Thoracic aorta (tissue), 2 donors: ENCODE data around the gene PARVB. TPM values are rescaled to one million over a fixed set of nuclear protein-coding genes. Genes with fewer than 3 reads are reported as not detected.

Experiments
- ATAC-seq: fragments of 150-250 bp; one replicate; pipeline ENCODE4 v1.8.0; 2017; ENCODE audit warnings: low read depth; ENCODE audit not compliant: insufficient number of reproducible peaks, low FRiP score
- DNase-seq: peaks from one replicate; pipeline ENCODE4 v3.0.0-alpha.2; 2020; ENCODE audit warnings: low spot score
- H3K27ac ChIP-seq, 2 donors: fragments of 200-600 bp; sonication (generic); 1 replicate in 1 of 2; 2 replicates in 1 of 2; pipeline ENCODE4 v1.5.1; 2016; ENCODE audit warnings: mild to moderate bottlenecking in 2 of 2, moderate library complexity in 2 of 2
- H3K27me3 ChIP-seq: fragments of 200-600 bp; sonication (generic); replicated peaks from 2 replicates; pipeline ENCODE4 v1.6.0; 2016; ENCODE audit warnings: mild to moderate bottlenecking; ENCODE audit not compliant: insufficient read depth
- H3K36me3 ChIP-seq: fragments of 200-600 bp; sonication (generic); one replicate; pipeline ENCODE4 v1.5.1; 2016
- H3K4me1 ChIP-seq, 2 donors: fragments of 200-600 bp; sonication (generic); 1 replicate in 1 of 2; 2 replicates in 1 of 2; pipeline versions ENCODE4 v1.5.1 to v1.6.0; 2016; ENCODE audit warnings: low read depth in 2 of 2, mild to moderate bottlenecking in 1 of 2; ENCODE audit not compliant: control insufficient read depth in 1 of 2
- H3K4me3 ChIP-seq: fragments of 200-600 bp; sonication (generic); 2 replicates; pipeline ENCODE4 v1.5.1; 2016; ENCODE audit warnings: mild to moderate bottlenecking
- H3K9me3 ChIP-seq: fragments of 200-600 bp; sonication (generic); 2 replicates; pipeline ENCODE4 v1.5.1; 2016
- total RNA-seq, 2 donors: library from RNA; depleted of rRNA; stranded (reverse); fragments of >200 nt; gene quantifications; one replicate each; pipeline versions ENCODE4 v1.1.0 to v1.2.3, GENCODE V29; 2016
- TF ChIP-seq, protein P1 (sequence below): fragments of 200-600 bp; sonication (generic); IDR thresholded peaks from one replicate; pipeline ENCODE4 v1.5.1; 2019; ENCODE audit warnings: antibody characterized with exemption

PARVB gene
- total RNA-seq, 2 donors from 2014 or later: 15.3 to 17.2 TPM

DNA sequence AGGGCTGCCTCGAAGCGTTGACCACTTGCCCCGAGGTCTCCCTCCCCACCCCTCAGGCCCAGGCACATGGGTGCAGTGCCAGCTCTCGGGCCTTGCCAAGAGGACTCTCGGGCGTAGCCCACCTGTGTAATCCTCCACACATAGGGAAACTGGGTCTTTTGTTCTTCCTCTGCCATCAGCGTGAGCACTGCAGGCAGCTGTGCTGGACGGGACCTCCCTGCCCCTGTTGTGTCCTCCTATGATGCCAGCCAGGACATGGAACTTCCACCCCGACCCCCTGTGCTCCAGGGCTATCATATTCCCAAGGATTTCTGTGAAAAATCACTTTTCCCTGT lies 66.4 kb downstream of the PARVB start:
- Histone ChIP-seq H3K27me3 (no peaks in the 10 kb centered on the region), H3K9me3 (no peaks in the 10 kb centered on the region), H3K27ac (no peak overlapping the region), H3K4me1 (peaks cover 3 to 25% of the 10 kb centered on the region in 2 donors), H3K4me3 (no peak overlapping the region), H3K36me3 (no peaks in the 10 kb centered on the region)
- TF ChIP-seq, protein P1, sequence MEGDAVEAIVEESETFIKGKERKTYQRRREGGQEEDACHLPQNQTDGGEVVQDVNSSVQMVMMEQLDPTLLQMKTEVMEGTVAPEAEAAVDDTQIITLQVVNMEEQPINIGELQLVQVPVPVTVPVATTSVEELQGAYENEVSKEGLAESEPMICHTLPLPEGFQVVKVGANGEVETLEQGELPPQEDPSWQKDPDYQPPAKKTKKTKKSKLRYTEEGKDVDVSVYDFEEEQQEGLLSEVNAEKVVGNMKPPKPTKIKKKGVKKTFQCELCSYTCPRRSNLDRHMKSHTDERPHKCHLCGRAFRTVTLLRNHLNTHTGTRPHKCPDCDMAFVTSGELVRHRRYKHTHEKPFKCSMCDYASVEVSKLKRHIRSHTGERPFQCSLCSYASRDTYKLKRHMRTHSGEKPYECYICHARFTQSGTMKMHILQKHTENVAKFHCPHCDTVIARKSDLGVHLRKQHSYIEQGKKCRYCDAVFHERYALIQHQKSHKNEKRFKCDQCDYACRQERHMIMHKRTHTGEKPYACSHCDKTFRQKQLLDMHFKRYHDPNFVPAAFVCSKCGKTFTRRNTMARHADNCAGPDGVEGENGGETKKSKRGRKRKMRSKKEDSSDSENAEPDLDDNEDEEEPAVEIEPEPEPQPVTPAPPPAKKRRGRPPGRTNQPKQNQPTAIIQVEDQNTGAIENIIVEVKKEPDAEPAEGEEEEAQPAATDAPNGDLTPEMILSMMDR: no peak
- no peak for DNase-seq
- no peak for ATAC-seq

DNA sequence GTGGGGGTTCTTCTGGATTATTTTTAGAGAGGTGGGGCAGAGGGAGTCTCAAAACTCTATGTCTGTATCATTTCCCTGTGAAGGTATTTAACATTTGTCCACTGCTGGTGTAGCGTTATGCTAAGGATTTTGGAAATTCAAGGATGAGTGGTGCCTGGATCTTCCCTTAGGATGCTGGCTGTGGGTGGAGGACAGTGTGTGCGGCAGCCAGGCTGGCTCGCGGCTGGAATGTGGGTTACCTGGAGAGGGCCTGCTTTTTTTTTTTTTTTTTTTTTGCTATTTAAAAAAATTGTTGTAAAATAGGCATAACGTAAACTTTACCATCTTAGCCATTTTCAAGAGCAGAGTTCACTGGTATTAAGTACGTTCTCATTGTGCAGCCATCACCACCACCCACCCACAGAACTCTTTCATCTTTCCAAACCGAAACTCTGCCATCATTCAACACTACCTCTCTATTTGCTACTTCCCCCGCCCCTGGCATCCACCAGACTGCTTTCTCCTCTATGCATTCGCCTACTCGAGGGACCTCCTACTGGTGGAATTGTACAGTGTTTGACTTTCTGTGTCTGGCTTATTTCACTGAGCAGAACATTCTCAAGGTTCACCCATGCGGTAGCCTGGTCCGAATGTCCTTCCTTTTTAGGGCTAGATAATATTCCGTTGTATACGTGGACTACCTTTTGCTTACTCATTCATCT lies 67.1 kb downstream of the PARVB start:
- Histone ChIP-seq H3K27ac (no peak overlapping the region), H3K4me1 (peaks cover 3 to 25% of the 10 kb centered on the region in 2 donors), H3K36me3 (no peaks in the 10 kb centered on the region), H3K9me3 (no peaks in the 10 kb centered on the region), H3K4me3 (no peak overlapping the region), H3K27me3 (no peaks in the 10 kb centered on the region)
- ATAC-seq (no peak), DNase-seq (no peak)
- TF ChIP-seq, protein P1: no peak

DNA sequence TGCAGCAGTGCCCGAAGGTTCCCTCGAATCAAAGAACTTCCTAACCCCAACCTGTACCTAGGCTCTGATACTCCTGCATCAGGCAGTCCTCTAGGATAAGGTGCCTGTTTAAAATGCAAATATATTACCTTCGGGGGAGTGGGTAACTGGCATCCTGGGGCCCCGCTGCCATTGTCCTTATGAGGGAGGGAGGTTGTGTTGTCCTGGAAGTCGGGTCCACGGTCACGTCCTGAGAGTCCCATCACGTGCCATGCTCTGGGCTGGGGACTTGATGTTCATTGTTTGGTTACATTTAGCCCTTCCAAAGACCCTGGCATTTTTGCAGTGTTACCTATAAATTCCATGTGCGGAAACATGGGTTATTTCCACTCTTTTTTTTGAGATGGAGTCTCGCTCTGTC lies 67.6 kb downstream of the PARVB start:
- TF ChIP-seq, protein P1: no peak
- Histone ChIP-seq H3K36me3 (no peaks in the 10 kb centered on the region), H3K27ac (no peak overlapping the region), H3K4me3 (no peak overlapping the region), H3K4me1 (peaks cover 3 to 19% of the 10 kb centered on the region in 2 donors), H3K9me3 (no peaks in the 10 kb centered on the region), H3K27me3 (no peaks in the 10 kb centered on the region)
- no peak for ATAC-seq
- DNase-seq: no peak

DNA sequence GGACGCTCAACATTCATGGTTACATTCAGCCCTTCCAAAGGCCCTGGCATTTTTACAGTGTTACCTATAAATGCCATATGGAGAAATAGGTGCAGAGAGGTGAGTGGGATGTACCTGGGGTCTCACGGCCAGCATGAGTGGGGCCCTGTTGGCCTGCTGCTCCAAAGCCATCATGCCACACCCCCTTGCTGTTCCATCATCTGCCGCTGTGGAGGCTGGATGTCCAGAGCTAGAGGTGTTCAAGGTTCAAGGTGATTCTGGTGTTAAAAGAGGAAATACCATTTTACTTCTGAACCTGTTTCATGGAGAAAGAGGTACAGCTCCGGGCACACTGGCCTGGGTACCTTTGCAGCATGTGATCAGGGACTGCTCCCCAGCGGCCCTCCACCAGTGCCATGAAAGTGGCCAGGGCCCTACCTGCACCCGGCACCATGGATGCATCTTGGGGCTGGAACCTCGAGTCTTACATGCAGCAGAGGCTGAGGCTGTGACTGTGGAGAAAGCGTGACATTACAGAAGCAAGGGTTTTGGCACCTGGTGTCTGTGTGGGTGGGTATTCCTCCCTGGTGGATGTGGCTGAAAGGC lies 68.6 kb downstream of the PARVB start:
- Histone ChIP-seq H3K9me3 (no peaks in the 10 kb centered on the region), H3K4me3 (no peak overlapping the region), H3K27ac (no peak overlapping the region), H3K36me3 (no peaks in the 10 kb centered on the region), H3K4me1 (peaks cover 3 to 14% of the 10 kb centered on the region in 2 donors), H3K27me3 (no peaks in the 10 kb centered on the region)
- TF ChIP-seq, protein P1: no peak
- no peak for DNase-seq
- ATAC-seq: no peak

DNA sequence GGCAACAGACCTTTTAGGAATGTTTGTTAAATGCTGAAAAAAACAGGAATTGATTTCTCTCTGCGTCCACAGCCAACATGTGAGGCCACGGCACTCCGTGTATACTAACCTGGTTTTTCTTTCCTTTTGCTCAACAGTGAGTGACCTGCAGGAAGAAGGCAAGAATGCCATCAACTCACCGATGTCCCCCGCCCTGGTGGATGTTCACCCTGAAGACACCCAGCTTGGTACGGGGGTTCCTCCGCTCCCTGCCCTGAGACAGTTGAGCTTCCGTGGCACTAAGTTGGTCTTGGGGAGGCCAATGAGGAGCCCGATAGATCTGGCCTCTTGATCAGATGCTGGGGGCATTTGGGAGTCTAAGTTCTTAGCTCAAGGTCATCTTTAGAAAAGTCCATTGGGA lies 69.7 kb downstream of the PARVB start:
- peaks cover 2 to 12% of the 10 kb centered on the region in 2 donors for H3K4me1 ChIP-seq
- ATAC-seq: no peak
- DNase-seq: no peak
- no peaks in the 10 kb centered on the region for H3K36me3 ChIP-seq
- TF ChIP-seq, protein P1: no peak
- no peak overlapping the region for H3K27ac ChIP-seq
- no peak overlapping the region for H3K4me3 ChIP-seq
- H3K27me3 ChIP-seq: no peaks in the 10 kb centered on the region
- H3K9me3 ChIP-seq: no peaks in the 10 kb centered on the region
